NOMO-1 treated with dmso at 0.1 percent for 144 hours (cell line): Measurements from ENCODE around the gene EXOSC10.
"Not testable (repeated sequence)": the region's sequence is repeated elsewhere in the genome, so short reads cannot be mapped to it uniquely, and the experiment has no call there.

Source experiments
- DNase-seq: peaks from one replicate; lab custom pipeline; 2025; ENCODE audit not compliant: unreplicated experiment; lab: John Stamatoyannopoulos, UW

The EXOSC10 gene

DNA sequence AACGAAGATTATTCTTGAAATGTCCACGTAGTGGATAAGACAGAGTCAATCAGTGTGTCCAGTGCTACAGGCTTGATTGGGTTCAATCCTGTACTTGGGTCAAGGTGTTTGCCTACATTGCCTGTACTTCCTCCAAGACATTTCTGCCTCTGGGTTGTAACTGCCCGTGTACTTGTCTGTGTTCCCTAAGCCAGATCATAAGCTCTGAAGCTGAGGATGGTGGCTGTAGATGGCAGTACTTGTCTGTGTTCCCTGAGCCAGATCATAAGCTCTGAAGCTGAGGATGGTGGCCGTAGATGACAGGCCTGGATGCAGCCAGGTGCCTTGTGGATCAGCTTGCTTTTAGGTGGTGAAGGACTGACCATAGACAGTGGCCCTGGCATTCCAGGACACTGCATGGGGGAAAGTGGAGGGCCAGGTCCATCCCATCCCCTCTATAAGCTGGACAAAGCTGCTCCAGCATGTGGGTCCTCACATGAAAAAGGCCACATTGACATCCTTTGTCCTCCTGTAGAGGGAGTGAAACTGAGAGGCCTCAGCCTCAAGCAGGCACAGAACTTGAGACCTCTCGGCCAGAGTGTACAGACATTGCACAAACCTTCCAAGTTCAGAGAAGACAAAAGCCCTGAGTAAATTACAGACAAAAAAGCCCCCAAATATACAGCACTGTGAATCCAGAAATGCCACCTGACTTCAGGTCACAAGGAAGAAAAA is 37.9 kb downstream of the EXOSC10 start:
- DNase-seq = no peak

DNA sequence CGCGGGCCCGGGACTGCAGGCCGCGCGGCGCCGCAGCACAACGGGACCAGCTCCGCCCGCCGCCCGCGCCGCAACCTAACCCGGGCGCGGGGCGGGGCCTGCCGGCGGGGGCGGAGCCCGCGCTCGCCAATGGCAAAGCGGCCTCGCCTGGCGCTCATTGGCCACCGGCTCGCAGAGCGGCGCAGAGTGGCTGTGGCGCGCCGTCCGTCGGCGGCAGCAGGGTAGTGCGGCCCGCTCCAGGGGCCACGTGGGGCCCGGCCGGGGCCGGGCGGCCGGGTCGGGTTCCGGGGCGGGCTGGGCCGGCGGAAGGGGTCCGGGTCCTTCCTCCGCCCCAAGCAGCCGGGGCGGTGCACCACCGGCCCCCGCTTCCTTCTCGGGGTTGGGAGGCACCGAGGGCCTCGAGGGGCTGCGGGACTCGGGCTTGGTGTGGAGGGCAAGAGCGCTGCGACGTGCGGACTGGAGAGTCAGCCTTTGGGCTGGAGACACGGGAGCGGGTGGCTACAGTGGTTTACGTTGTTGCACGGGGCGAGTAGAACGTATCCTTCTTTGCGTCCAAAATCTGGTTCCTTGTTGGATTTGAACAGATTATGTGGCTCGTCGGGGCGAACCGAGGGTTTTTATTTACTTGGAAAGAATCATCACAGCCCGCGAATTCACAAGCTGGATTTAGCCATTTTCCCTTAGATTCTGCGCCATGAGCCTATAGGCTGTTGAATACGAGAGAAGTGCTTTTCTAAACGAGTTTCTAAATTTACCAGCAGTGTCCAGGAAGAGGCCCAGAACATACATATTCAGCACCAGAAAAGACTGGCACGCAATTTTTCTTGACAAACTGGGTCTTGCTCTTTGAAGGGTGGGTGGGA is 39.5 kb downstream of the EXOSC10 start, which contains the start of gene SRM:
SRM (minus strand) TSS at position 51 of the 863 bp plus-strand sequence. CDS start 75 bp downstream, outside the sequence.
- DNase-seq = peak; percentile 87

DNA sequence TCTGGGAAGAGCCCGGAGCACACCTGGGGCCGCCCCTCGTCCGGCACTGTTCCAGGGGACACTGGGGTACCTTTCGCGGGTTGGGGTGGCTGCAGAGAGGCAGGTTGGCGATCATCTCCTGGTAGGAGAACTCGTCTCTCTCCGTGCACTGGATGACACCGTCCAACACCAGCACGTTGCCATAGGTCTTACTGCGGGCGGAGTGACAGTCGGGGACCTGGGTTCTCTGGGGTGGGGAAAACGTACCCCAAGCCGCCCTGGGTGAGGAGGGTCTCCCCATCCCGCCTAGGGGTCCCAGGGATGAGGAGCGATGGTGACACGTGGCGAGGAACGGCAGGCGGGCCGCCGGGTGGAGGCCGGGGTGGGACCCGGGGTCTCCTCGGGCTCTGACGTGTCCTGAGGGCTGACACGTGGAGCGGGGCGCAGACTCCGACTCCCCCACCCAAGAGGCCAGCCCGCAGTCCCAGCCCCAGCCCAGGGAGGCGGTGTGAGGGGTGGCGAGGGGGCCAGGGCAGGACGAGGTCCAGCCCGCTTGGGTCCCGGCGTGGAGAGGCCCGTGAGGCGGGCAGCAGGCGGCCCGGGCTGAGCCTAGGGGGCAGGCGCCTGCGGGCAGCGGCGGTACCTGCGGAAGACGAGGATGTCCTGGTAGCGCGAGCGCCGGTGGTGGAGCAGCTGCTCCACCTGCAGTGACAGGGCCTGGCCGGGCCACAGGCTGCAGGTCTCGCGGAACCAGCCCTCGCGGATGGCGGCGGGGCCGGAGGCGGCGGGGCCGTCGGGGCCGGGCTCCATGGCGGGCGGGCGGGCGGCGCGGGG is 40.3 kb downstream of the EXOSC10 start:
- no peak for DNase-seq

DNA sequence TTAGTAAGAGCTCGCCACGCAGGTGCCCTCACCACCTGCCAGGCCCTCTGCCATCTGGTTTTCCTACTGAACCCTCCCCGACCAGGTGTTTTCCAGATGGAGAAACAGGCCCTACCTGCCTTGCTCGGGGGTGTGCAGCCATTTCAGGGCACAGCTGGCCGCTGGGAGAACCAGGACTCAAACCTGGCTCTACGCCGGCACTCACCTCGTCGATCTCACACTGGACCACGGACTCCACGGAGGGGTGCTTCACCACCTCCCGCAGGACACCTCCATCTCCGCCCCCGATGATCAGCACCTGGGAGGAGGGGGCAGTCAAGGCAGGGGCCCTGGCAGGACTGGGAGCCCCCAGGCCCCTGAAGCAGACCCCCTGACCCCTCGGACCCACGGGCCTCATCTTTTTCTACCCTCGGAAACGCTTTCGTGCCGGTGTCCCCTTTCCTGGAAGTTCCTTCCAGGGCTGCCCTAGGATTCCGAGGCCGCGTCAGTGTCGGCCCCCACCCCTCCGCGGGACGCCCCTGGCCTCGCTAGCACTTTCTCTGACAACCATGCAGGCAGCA is 41.0 kb downstream of the EXOSC10 start:
- DNase-seq = no peak

- no peak for DNase-seq
Measured at GRCh38 chr1:11058026-11058425, 41.6 kb downstream of the EXOSC10 start.

GRCh38 chr1:11057477-11057876 is 42.2 kb downstream of the EXOSC10 start:
- DNase-seq = no peak

DNA sequence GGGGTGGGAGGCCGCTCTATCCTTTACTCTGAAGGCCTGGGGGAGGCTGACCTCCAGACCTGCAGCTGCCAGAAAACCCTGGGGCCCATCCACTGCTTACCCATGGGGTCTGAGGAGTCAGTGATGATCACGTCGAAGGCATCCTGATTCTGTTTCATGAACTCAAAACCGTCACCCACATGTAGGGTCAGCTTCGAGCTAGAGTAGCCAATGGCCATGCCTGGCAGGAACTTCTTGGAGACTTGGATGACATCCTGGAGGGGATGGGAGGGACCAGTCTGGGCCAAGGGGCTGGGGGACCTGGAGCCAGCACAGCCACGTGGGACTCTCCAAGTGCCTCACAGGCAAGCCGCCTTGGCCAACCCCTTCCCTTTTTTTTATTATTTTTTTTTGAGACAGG is 43.2 kb downstream of the EXOSC10 start:
- no peak for DNase-seq

DNA sequence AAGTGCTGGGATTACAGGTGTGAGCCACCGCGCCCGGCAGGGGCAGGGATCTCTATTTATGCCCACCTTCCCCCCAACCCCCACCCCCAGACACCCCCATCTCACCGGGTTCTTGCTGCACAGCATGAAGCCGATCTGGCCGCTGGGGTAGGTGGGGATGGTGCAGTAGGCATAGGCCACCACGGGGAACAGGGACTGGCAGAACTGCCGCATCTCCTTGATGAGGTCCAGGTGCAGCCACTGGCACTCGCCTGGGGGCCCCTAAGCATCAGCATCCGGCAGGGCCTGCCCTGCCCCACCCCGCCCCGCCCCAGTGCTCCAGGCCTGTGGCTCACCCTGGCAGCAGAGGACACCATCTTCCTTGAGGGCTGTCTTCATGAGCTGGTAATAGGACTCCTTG is 44.0 kb downstream of the EXOSC10 start:
- DNase-seq = no peak

DNA sequence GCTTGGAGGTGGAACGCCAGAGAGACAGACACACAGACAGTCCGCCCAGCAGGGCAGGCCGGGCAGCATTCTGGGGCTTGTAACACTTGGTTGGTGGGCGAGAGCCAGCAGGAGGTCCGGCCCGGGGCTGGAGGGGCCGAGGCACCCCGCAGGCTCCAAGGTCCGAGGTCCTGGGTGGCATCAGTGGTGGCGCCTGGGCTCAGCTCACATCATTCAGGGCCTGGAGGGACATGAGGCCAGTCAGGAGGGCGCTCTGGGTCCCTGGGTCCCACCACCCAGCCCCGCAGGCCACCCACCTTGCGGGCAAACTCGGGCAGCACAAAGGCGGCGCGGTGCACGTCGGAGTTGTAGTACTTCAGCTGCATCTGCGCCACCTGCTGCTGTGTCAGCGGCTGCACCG is 45.0 kb downstream of the EXOSC10 start:
- no peak for DNase-seq

- DNase-seq = no peak
Measured at GRCh38 chr1:11054181-11054580, 45.5 kb downstream of the EXOSC10 start.

- DNase-seq = no peak
Measured at GRCh38 chr1:11053758-11054137, 45.9 kb downstream of the EXOSC10 start.

DNA sequence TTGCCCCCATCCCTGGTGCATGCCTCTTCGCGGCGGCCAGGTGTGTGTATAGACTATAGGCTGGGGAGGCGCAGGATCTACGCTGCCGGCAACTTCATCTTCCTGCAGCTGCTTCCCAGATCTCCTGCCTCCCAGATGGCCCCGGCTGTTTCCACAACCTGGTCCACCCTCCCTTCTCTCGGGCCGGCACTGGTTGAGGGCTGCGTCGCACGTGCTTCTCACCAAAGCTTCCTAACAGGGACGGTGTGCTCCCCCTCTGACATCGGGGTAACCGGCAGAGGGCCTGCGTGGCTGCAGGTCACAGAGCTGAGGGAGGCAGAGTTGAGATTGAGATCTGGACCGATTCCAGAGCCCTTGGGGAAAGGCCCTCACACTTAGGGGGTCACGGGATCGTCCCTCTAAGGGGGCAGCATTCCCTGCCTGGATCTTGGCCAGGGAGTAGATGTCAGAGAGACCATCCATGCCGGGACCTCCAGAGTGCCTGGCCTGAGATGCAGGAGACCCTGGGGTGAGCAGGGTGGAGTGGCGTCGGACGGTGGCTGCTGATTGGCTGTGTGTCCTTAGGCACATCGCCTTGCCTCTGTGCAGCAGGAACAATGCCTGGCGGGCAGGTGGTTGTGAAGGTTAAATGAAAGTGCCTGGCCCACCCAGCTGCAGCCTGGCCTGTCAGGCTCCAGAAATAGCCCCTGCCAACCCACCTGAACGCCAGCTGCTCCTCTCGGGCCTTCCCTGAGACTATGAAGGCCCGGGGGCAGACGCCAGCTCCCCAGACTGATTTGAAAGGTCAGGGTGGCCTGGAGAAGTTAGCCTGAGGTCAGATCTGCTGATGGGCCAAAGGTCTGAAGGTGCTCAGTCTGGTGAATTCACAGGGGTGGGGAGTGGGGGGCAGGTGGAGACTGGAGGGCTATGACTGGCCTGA is 46.6 kb downstream of the EXOSC10 start:
- DNase-seq = no peak

DNA sequence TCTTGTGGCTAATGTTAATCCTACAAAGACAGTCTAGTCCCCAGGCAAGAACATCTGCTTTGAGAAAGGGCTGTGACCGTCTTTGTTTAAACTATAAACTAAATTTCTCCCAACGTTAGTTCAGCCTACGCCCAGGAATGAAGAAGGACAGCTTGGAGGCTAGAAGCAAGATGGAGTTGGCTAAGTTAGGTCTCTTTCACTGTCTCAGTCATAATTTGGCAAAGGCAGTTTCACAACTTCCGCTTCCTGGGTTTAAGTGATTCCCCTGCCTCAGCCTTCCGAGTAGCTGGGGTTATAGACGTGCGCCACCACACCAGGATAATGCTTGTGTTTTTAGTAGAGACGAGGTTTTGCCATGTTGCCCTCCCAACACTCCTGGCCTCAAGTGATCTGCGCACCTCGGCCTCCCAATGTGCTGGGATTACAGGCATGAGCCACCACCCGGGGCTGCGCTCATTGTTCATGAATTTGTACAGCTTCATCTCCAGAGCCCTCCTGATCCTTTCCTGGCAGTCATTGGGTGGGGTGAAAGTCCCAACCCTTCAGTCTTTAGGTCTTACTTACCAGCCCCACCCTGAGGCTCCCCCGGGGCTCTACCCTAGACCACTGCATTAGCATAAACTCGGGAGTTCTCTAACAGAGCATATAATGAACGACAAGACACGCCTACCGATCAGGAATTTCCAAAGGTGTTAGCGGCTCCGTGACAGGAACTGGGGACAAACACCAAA is 47.7 kb downstream of the EXOSC10 start:
- peak; percentile 73 for DNase-seq

GRCh38 chr1:11051121-11051520 is 48.5 kb downstream of the EXOSC10 start:
- DNase-seq = not testable (repeated sequence)

- DNase-seq = no peak
Measured at GRCh38 chr1:11046625-11047365, 52.9 kb downstream of the EXOSC10 start, which contains the start of gene MASP2. Gene MASP2 (minus strand): TSS chr1:11047239. CDS start chr1:11047207, 32 bp downstream.

DNA sequence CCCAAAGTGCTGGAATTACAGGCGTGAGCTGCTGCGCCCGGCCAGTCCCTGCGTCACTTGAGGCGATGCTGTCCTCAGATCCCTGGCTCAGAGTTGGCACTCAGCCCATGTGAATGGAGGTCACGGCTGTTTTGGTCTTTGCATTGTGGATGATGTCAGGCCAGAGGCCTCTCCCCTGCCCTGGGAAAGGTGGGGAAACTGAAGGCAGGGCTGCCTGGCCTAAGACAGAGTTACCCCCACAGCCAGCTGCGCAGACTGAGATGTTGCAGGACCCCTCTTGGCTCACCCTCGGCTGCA is 53.5 kb downstream of the EXOSC10 start:
- DNase-seq = no peak

GRCh38 chr1:11045428-11046269 is 54.0 kb downstream of the EXOSC10 start:
- DNase-seq = no peak
